Measurements from ENCODE around the gene CLDN4.

GRCh38 chr7:73876973-73877372, 46.2 kb downstream of the CLDN4 start:
- TF ChIP-seq CTCF (IDR thresholded peaks at IDR 0.05; ENCODE audit: low read depth, low read length, missing input control) (no peak), SP1 (IDR thresholded peaks at IDR 0.05) (no peak), YY1 (IDR thresholded peaks at IDR 0.05) (no peak), JUND (IDR thresholded peaks at IDR 0.05) (no peak), EGR1 (IDR thresholded peaks at IDR 0.05; ENCODE audit: low read depth in 2 of 2) (no peak), RXRA (IDR thresholded peaks at IDR 0.05) (no peak), REST (IDR thresholded peaks at IDR 0.05) (no peak), RAD21 (IDR thresholded peaks at IDR 0.05) (no peak), MAX (IDR thresholded peaks at IDR 0.05) (no peak)

Measured in liver (tissue), 3 donors.